Vein endothelial cell (primary cell): ENCODE measurements around the gene KRTAP24-1. TPM values are rescaled to one million over a fixed set of nuclear protein-coding genes. Genes with fewer than 3 reads are reported as not detected.

Experiments
- total RNA-seq: library from RNA; depleted of rRNA; stranded (reverse); fragments of >200 nt; gene quantifications from 2 replicates; pipeline ENCODE4 v1.2.3, GENCODE V29; 2012

Gene KRTAP24-1
- total RNA-seq: not detected in 2 replicates

GRCh38 chr21:30282850-30283249, at the start of gene KRTAP24-1:
Gene KRTAP24-1 (minus strand): TSS chr21:30282950. CDS start chr21:30282932, 18 bp downstream.

GRCh38 chr21:30320215-30320614, 37.5 kb upstream of the KRTAP24-1 start, which contains the start of gene KRTAP26-1:
Gene KRTAP26-1 (minus strand): TSS chr21:30320315. CDS start chr21:30320035, 280 bp downstream.

GRCh38 chr21:30289215-30289614, 6.5 kb upstream of the KRTAP24-1 start, which contains the start of gene KRTAP25-1:
Gene KRTAP25-1 (minus strand): TSS chr21:30289514. CDS start chr21:30289490, 24 bp downstream.

Other genes starting within 250 kb of the KRTAP24-1 start
- not detected in 2 replicates for gene CLDN17, start 116.1 kb downstream of the KRTAP24-1 start, total RNA-seq
- gene CLDN8, start 66.9 kb downstream of the KRTAP24-1 start, total RNA-seq: not detected in 2 replicates
- not detected in 2 replicates for gene KRTAP25-1, start 6.6 kb upstream of the KRTAP24-1 start, total RNA-seq
- not detected in 2 replicates for gene KRTAP26-1, start 37.4 kb upstream of the KRTAP24-1 start, total RNA-seq
- not detected in 2 replicates for gene KRTAP27-1, start 54.7 kb upstream of the KRTAP24-1 start, total RNA-seq
- gene KRTAP23-1, start 65.7 kb upstream of the KRTAP24-1 start, total RNA-seq: not detected in 2 replicates
- gene KRTAP13-2, start 89.3 kb upstream of the KRTAP24-1 start, total RNA-seq: not detected in 2 replicates
- not detected in 2 replicates for gene KRTAP13-1, start 113.1 kb upstream of the KRTAP24-1 start, total RNA-seq
- not detected in 2 replicates for gene KRTAP13-3, start 143.0 kb upstream of the KRTAP24-1 start, total RNA-seq
- gene KRTAP13-4, start 147.3 kb upstream of the KRTAP24-1 start, total RNA-seq: not detected in 2 replicates
- gene KRTAP15-1, start 157.3 kb upstream of the KRTAP24-1 start, total RNA-seq: not detected in 2 replicates
- gene KRTAP19-1, start 197.4 kb upstream of the KRTAP24-1 start, total RNA-seq: not detected in 2 replicates
- not detected in 2 replicates for gene KRTAP19-2, start 204.5 kb upstream of the KRTAP24-1 start, total RNA-seq
- gene KRTAP19-3, start 209.1 kb upstream of the KRTAP24-1 start, total RNA-seq: not detected in 2 replicates
- gene KRTAP19-4, start 214.2 kb upstream of the KRTAP24-1 start, total RNA-seq: not detected in 2 replicates
- not detected in 2 replicates for gene KRTAP19-5, start 219.2 kb upstream of the KRTAP24-1 start, total RNA-seq